Neural cell (in vitro differentiated cells): ENCODE results near the gene IFIT3. TPM values are rescaled to one million over a fixed set of nuclear protein-coding genes. Genes with fewer than 3 reads are reported as not detected.
"Not testable (repeated sequence)": the region's sequence is repeated elsewhere in the genome, so short reads cannot be mapped to it uniquely, and the experiment has no call there.

ENCODE experiments used
- H2AFZ ChIP-seq: fragments of 200-600, 300-800 bp; sonication (generic), shearing (Covaris generic); 2 replicates; pipeline ENCODE4 v1.6.0; 2014; ENCODE audit warnings: low read depth, mild to moderate bottlenecking, antibody characterized with exemption, low read length, moderate library complexity
- H3F3A ChIP-seq: fragments of 200-600 bp; shearing (Covaris generic); 2 replicates; pipeline ENCODE4 v1.6.1; 2016; ENCODE audit warnings: mild to moderate bottlenecking, moderate library complexity, mixed read lengths, antibody characterized with exemption, low read length; ENCODE audit not compliant: insufficient read depth, poor library complexity, severe bottlenecking
- H3K27ac ChIP-seq: fragments of 200-600, 300-800 bp; sonication (generic), shearing (Covaris generic); 2 replicates; pipeline ENCODE4 v1.5.1; 2014; ENCODE audit warnings: mild to moderate bottlenecking, low read length, moderate library complexity
- H3K27me3 ChIP-seq: fragments of 300-800, 200-600 bp; sonication (generic), shearing (Covaris generic); 2 replicates; pipeline ENCODE4 v1.6.0; 2014; ENCODE audit warnings: mild to moderate bottlenecking, low read depth, low read length, moderate library complexity; ENCODE audit not compliant: insufficient read depth
- H3K36me3 ChIP-seq: fragments of 300-800, 200-600 bp; sonication (generic), shearing (Covaris generic); 2 replicates; pipeline ENCODE4 v1.5.1; 2014; ENCODE audit warnings: mild to moderate bottlenecking, antibody characterized with exemption, low read length, moderate library complexity; ENCODE audit not compliant: insufficient read depth
- H3K4me2 ChIP-seq: fragments of 300-800, 200-600 bp; sonication (generic), shearing (Covaris generic); 2 replicates; pipeline ENCODE4 v1.6.0; 2014; ENCODE audit warnings: mild to moderate bottlenecking, low read length
- H3K4me3 ChIP-seq: fragments of 300-800, 200-600 bp; sonication (generic), shearing (Covaris generic); 2 replicates; pipeline ENCODE4 v1.5.1; 2014; ENCODE audit warnings: mild to moderate bottlenecking, low read length, moderate library complexity
- H3K79me2 ChIP-seq: fragments of 200-600 bp; shearing (Covaris generic); replicated peaks from 2 replicates; pipeline ENCODE4 v1.6.0; 2014; ENCODE audit warnings: mild to moderate bottlenecking, low read length, moderate library complexity; ENCODE audit not compliant: insufficient read depth
- H3K9ac ChIP-seq: fragments of 300-800, 200-600 bp; sonication (generic), shearing (Covaris generic); 2 replicates; pipeline ENCODE4 v1.6.1; 2016; ENCODE audit warnings: mild to moderate bottlenecking, low read length, mixed read lengths
- H3K9me2 ChIP-seq: fragments of 200-600 bp; shearing (Covaris generic); 2 replicates; pipeline ENCODE4 v1.6.1; 2016; ENCODE audit warnings: mild to moderate bottlenecking, low read length, mixed read lengths; ENCODE audit not compliant: insufficient read depth
- H3K9me3 ChIP-seq: fragments of 200-600, 300-800 bp; sonication (generic), shearing (Covaris generic); 2 replicates; pipeline ENCODE4 v1.6.1; 2016; ENCODE audit warnings: mild to moderate bottlenecking, mixed run types, low read length, moderate library complexity, mixed read lengths
- H4K20me1 ChIP-seq: fragments of 200-600 bp; shearing (Covaris generic); 2 replicates; pipeline ENCODE4 v1.6.1; 2016; ENCODE audit warnings: mild to moderate bottlenecking, mixed run types; ENCODE audit not compliant: insufficient read depth
- EP300 ChIP-seq: fragments of 450-650 bp; conservative IDR thresholded peaks from 2 replicates; pipeline ENCODE4 v1.6.1; 2014; ENCODE audit warnings: antibody characterized with exemption, mild to moderate bottlenecking, moderate library complexity; ENCODE audit not compliant: poor library complexity, severe bottlenecking
- EZH2 ChIP-seq: fragments of 200-600, 300-800 bp; shearing (Covaris generic), sonication (generic); IDR thresholded peaks from 2 replicates; pipeline ENCODE4 v1.6.1; 2014; ENCODE audit warnings: antibody characterized with exemption, low read length, borderline replicate concordance, mild to moderate bottlenecking; ENCODE audit not compliant: insufficient read depth, poor library complexity, severe bottlenecking
- MXI1 ChIP-seq: fragments of 450-650 bp; conservative IDR thresholded peaks from 2 replicates; pipeline ENCODE4 v1.6.1; 2014; ENCODE audit warnings: antibody characterized with exemption, mild to moderate bottlenecking; ENCODE audit not compliant: poor library complexity, severe bottlenecking
- POLR2AphosphoS5 ChIP-seq: IDR thresholded peaks from 2 replicates; pipeline ENCODE4 v1.6.1; 2012
- RAD21 ChIP-seq: fragments of 450-650 bp; conservative IDR thresholded peaks from 2 replicates; pipeline ENCODE4 v1.6.1; 2014; ENCODE audit warnings: antibody characterized with exemption, mild to moderate bottlenecking, moderate library complexity
- REST ChIP-seq: IDR thresholded peaks from 2 replicates; pipeline ENCODE4 v1.6.1; 2012; ENCODE audit warnings: borderline replicate concordance
- TAF1 ChIP-seq: IDR thresholded peaks from 2 replicates; pipeline ENCODE4 v1.6.1; 2012; ENCODE audit warnings: low read depth
- polyA plus RNA-seq: library from polyadenylated mRNA; depleted of rRNA; stranded (reverse); fragments of >200 nt; gene quantifications from 2 replicates; pipeline ENCODE4 v1.2.3, GENCODE V29; 2014

IFIT3 gene
- polyA plus RNA-seq, 1 donor from 2014 or later: 0.24 TPM

GRCh38 chr10:89331487-89332122 is 3.8 kb downstream of the IFIT3 start:
- H2AFZ ChIP-seq, H3K27ac ChIP-seq: not testable (repeated sequence)

GRCh38 chr10:89332123-89332633 is 4.4 kb downstream of the IFIT3 start:
- H3K9ac ChIP-seq: no peak overlapping the region

More at GRCh38 chr10:89331487-89332122, 3.8 kb downstream of the IFIT3 start:
- H3K79me2 ChIP-seq, H3K9me3 ChIP-seq, H3K36me3 ChIP-seq, H3K4me3 ChIP-seq, H3K9me2 ChIP-seq, H3K27me3 ChIP-seq, H4K20me1 ChIP-seq, H3K4me2 ChIP-seq, H3K9ac ChIP-seq, H3F3A ChIP-seq: not testable (repeated sequence)

GRCh38 chr10:89335226-89335625 is 7.4 kb downstream of the IFIT3 start:
- Histone ChIP-seq H3K36me3 (no peaks in the 10 kb centered on the region), H3K27ac (no peak overlapping the region), H3K4me3 (no peak overlapping the region), H3K27me3 (no peaks in the 10 kb centered on the region), H3F3A (no peaks in the 10 kb centered on the region), H2AFZ (no peak overlapping the region), H3K9me3 (no peaks in the 10 kb centered on the region), H4K20me1 (no peaks in the 10 kb centered on the region), H3K9me2 (no peaks in the 10 kb centered on the region), H3K9ac (no peak overlapping the region), H3K4me2 (no peak overlapping the region), H3K79me2 (no peaks in the 10 kb centered on the region)
- TF ChIP-seq POLR2AphosphoS5 (no peak), MXI1 (no peak)

More at GRCh38 chr10:89332123-89332633, 4.4 kb downstream of the IFIT3 start:
- H3K4me3 ChIP-seq: no peak overlapping the region
- no peaks in the 10 kb centered on the region for H4K20me1 ChIP-seq
- H3K9me3 ChIP-seq: no peaks in the 10 kb centered on the region
- H2AFZ ChIP-seq: no peak overlapping the region
- H3K4me2 ChIP-seq: no peak overlapping the region
- no peaks in the 10 kb centered on the region for H3K36me3 ChIP-seq
- H3F3A ChIP-seq: no peaks in the 10 kb centered on the region
- H3K27ac ChIP-seq: no peak overlapping the region
- no peaks in the 10 kb centered on the region for H3K27me3 ChIP-seq
- H3K79me2 ChIP-seq: no peaks in the 10 kb centered on the region
- no peaks in the 10 kb centered on the region for H3K9me2 ChIP-seq
- no peak for TF ChIP-seq RAD21
- TF ChIP-seq TAF1: no peak
- no peak for TF ChIP-seq REST
- no peak for TF ChIP-seq EZH2
- no peak for TF ChIP-seq POLR2AphosphoS5
- TF ChIP-seq EP300: no peak
